GM21576 (cell line): ENCODE measurements around the gene WWOX.

Experiments
- ATAC-seq: cut with Tn5 transposase; IDR thresholded peaks from one replicate; pipeline ENCODE4 v1.9.1; 2021; ENCODE audit warnings: mild to moderate bottlenecking, moderate library complexity; ENCODE audit not compliant: unreplicated experiment

WWOX gene

DNA sequence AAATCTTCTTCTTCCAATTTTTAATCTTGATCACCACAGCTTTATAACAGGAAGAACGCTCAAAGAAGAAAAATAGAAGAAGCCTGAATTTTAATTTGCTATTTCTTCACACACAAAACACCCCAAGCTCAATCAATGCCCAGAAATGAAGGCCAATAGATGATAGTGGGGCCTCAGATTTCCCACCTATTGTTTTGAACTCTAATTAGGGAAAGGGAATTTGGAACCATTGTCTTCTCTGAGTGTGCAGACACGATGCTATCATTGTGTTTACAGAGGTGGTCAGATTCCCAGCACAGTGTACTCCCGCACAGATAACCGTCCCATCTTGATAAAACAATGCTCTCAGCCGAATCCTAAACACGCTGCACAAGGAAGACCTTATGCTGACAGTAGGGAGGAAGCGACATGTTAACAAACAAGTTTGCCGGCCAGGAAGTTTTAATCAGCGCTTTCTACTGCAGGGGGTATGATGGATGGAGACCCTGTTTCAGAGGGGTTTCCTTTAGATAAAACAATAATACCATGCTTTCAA is 816.4 kb downstream of the WWOX start:
- no peak for ATAC-seq

DNA sequence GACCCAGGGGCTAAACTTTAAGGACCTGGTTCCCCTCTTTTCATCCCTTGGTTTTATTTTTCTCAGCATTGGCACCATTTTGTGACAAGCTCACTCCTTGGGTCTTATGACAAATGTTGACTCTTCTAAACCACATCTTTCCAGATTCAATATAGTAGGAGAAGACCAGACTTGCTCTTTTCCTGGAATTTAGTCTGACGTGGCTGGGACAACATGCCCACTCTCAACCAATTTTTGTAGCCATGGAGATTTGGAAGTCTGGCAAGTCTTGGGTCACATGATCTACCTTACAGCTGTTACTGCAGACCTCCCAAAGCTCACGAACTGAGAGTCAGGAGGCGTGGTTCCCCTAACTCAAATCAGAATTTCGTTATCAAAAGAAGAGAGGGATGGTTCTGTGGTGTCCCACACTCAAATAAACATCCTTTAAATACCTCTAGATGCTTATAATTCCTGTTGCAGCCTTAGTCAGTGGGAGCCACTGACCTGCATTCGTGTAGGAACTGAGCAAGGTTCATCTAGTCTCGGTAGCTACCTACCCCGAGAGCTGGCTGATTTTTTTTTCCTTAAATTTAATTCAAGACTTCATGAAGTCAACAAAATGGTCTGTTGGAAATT is 817.6 kb downstream of the WWOX start:
- ATAC-seq: no peak

DNA sequence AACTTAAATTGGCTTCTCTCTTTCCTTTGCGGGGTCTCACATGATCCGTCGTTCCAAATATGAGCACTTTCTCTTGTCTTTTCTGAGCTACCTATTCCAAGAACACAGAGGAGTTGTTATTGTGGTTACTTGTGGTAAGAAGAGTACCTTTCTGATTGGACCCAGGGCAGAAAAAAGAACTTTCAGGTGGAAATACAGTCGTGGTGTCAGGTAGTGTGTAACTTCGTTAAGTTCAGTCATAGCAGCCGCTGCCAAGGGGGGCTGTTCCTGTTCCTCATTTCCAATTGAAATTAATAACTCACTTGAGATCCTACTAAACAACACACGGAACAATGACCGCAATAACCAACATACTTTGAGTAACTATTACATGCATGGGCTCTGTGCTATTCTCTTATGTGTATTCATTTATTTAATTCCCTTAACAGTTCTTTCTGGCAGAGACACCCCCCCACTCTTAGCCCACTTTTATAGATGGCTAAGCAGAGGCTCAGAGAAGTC is 819.4 kb downstream of the WWOX start:
- no peak for ATAC-seq

DNA sequence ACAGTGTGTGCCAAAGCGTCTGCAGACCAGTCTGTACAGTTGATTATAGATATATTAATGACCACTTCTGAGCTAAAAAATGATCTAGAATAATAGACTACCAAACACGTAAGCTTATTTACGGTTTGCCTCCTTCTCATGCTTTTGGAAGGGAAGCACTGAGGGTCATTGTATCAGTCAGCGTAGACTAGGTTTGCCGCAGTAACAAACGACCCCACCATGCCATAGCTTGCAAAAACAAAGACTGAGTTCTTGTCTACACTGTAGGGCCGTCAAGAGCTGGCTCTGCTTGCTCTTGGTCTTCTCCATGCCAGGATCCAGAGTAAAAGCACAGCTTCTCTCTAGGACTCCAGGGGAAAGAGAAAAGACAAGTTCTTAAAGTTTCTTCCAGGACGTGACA is 820.4 kb downstream of the WWOX start:
- no peak for ATAC-seq

DNA sequence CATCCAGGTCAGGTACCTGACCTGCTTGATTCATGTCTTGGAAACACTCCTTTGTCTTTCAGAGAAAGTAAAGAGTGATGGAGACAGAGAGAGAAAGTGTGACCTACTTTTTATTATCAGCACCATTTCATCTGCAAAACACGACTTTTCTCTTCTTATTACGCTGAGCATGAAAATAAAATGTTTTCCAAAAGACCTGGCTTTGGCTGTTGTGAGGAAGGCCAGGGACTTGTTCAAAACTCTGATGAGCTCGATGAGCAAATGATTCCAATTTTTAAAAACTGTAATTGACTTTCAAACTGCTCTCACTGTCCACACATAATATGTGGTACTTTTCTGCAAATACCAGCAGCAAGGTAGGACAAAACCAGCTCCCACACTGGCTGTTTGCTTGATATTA is 821.2 kb downstream of the WWOX start:
- no peak for ATAC-seq

DNA sequence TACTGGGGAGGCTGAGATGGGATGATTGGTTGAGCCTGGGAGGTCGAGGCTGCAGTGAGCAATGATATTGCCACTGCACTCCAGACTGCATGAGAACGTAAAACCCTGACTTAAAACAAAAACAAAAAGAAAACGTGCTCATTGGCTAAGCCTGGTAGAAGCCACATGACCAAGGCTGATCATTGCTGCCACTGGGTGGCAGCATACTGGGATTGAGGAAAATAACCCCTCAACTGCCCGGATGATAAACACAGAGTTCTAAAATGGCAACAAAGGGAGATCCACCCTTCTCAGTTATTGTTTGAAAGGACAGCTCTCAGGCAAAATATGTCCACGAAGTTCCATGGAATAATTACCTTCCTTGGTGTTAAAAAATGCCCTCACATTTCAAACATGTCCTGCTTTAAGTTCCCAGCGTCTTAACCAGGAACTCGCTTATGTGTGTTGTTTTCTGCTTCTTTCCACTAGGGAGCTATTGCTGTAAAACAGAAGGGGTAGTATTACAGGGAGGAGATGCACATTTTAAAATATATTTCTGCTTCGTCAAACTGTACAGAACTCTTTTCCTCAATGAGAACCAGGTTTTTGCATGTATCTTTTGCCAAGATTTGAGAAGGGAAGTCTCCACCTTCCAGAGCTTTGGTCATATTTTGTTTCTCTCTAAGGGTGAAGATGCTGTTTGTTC is 825.8 kb downstream of the WWOX start:
- ATAC-seq: no peak

DNA sequence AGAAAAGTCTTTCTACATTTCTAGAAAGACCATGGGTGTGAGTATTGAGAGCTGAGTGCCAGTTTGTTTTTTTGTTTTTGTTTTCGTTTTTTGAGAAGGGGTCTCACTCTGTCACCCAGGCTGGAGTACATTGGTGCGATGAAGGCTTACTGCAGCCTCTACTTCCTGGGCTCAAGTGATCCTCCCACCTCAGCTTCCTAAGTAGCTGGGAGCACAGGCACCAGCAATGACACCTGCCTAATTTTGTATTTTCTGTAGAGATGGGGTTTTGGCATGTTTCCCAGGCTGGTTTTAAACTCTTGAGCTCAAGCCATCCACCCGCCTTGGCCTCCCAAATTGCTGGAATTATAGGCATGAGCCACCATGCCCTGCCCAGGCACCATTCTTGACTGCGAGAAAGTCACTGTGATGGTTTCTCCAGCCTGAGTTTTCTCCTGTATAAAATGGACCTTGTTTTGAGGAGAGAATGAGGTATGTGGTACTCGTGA is 827.3 kb downstream of the WWOX start:
- no peak for ATAC-seq

DNA sequence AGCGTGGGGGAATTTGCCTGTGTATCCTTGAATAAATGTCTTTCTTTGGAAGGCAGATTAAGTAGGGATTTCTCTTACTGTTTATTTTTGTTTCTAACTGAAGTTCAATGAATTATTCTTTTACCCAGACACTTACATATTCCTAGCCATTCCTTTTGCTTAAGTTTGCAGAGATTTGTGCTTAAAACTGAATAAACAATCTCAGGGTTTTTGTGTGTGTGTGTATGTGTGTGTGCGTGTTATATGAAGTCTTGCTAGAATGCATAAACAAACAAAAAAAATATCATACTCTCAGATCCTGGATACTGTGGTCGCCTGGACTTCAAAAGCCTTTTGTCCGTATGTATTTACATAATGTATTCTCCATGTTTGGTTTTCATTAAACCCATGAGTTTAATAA is 828.3 kb downstream of the WWOX start:
- no peak for ATAC-seq

DNA sequence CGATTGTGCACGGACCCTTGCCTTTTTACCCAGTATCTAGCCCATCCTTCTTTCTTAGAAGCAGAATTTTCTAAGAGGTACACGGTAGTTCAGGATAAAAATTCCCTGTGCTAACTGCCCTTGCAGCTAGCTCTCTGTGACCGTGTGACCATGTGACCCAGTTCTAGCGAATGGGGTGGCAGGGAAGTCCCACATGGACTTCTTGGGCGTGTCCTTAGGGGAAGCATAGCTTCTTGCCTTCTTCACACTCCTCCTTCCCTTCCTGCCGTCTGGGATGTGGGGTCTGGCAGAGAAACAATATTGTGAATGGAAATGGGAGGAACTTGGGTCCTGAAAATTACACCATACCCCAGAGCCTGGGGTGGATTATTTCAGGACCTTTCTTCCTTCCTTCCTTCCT is 830.4 kb downstream of the WWOX start:
- ATAC-seq: no peak

DNA sequence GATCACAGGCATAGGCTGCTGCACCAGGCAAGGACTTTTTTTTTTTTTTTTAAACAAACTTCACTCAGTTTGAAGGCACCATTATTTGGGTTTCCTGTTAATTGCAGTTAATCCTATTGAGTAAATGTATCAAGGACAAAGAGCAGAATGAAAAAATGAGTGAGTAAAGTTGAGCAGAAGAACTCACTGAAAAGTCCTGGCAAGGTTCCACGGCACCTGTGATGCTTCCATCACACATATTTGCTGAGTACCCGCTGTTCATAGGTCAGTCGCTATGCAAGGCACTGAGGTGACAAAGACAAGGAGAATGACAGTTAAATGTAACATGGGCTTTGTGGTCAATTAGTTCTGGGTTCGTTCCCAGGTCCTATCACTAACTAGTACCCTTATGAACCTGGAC is 831.1 kb downstream of the WWOX start:
- no peak for ATAC-seq

DNA sequence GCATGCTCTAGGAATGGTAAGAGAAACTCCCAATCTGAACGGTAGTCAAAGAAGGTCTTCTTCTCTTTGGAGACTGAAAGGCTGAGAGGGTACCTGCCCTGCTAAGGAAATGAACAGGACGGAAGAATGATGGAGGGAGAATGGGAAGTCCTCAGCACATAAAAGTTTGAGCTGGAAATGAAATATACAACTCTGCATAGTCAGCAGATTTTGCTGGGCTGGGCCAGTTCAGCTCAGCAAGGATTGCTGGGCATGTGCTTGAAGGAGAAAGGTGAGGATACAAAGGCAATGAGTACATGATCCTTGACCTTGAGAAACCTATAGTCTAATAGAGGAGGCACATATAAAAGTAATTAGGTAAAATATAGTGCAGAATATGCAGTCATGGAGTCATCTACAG is 831.8 kb downstream of the WWOX start:
- no peak for ATAC-seq

DNA sequence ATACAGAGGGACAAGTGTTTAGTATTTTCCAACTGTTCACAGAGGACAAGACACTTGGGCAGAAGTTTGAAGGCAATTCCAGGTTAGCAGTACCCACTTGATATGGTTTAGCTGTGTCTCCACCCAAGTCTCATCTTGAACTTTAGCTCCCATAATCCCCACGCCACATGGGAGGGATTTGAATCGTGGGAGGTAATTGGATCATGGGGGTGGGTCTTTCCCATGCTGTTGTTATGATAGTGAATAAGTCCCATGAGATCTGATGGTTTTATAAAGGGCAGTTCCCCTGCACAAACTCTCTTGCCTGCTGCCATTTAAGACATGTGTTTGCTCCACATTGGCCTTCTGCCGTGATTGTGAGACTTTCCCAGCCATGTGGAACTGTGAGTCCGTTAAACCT is 832.2 kb downstream of the WWOX start:
- no peak for ATAC-seq

DNA sequence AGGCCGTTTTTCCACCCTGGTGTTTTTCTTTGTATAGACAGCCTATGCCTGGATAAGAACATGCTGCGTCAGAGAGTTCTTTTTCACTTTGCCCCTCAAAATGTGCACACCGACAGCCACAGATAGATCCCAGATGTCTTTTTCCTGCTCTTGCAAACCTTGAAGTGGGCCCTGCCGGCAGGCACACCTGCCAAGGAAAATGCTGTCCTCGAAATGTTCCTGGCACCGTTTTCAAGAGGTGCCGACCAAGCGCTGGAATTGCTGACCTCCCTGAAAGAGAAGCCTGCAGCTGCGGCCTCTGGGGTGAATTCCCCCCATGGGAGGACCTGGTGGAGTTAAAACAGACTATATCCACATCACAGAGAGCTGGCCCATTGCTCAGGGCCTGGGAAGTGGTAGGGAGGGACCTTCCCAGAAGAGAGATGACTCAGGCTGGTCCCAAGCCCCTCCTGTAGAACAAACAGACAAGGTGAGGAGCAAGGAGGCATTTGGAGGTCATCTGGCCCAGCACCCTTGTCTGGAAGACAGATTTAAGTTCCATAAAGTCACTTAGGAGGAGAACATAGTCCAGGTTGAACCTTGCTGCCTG is 833.0 kb downstream of the WWOX start:
- ATAC-seq: no peak

DNA sequence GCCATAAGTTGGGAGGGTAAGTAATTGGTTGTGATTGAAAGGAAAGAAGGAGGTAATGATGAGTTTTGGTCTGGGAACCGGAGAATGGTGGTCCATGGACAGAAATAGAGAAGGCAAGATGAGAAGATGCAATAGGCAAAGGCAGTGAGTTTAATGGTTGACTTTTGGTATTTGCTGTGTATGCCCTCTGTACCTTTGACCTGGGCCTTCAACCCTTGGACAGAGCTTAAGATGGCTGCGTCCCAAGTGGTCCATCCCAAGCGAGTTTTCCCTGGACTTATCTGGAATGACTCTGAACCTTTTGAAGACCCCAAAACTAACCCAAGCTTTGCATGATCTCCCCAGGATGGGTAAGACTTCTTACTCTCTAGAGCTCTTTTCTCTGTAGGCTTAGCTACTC is 836.6 kb downstream of the WWOX start:
- no peak for ATAC-seq

DNA sequence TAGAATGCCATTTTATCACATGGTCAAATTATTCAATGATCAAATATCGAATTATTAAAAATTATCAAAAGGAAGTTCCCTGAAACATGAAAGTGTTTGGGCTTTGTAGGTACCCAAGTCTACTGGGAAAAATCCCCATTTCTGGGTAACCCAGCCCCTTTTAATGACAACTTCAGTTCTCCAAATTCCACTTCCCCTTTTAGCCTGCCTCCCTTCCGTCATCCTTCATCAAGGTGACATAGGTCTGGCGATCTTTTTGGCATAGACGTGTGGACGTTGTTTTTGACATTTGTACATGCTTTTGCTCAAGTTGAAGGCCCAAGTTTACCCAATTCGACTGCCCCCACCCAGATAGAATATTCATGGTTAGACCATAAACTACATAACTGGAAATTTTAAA is 840.1 kb downstream of the WWOX start:
- no peak for ATAC-seq

DNA sequence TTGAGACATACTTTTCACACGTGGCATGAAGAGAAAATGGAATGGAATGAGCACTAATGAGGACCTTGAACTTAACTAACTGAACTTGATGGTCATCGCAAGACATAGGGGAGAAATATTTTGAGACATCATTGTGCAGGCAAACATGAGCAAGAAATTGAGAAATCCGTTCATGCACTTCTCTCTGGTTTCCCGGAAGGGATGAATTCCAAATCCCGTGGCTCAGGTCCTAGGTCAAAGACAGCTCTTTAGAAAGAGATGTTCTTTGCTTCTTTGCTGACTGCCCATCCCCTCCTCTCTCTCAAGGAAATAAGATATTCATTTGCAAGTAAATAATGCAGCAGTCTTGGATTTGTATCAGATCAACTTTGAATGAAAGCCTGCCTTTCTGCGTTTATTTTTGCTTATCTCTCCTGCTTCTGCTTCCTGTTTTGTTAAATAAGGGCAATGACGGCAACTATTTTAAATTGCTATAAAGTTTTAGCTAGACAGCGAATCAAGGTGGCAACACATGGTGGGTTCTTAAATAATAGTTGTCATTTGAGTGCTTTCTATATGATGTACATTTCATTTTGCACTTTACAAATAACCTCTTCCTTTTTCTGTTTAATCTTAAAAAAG is 843.3 kb downstream of the WWOX start:
- no peak for ATAC-seq

DNA sequence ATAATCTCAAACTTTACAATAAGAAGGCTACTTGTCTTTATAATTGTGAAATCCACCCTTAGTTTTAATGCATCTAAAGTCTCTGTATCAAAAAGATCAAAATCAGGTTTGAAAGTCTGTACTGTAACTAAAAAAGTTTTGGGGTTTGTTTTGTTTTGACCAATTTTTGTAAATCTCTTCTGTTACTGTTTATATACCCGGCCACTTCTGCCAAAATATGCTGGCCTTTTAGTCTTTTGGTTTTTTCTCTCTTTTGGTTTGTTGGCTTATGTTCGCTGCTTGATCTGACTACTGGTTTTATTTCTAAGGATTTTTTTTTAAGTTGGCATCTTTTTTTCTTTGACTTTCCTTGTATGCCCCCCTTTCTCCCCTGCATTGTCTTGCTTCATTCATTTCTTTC is 845.9 kb downstream of the WWOX start:
- ATAC-seq: no peak

DNA sequence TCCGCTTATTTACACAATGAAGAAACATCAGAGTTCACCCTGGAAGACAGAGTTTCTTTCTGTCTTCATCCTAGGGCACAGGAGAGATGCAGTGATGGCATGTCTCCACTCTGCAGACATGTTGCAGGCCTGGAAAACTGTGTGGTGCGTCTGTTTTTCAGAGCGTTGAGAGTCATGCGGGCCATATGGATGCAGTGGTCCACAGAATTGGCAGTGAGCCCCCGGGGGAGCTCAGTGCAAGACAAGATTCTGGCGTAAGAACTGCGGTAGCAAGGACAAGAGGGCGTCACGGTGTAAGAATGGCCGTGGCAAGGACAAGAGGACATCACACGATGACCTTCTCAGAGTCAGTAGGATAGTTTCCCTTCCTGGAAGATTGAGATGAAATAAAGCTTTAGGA is 847.1 kb downstream of the WWOX start:
- ATAC-seq: no peak

DNA sequence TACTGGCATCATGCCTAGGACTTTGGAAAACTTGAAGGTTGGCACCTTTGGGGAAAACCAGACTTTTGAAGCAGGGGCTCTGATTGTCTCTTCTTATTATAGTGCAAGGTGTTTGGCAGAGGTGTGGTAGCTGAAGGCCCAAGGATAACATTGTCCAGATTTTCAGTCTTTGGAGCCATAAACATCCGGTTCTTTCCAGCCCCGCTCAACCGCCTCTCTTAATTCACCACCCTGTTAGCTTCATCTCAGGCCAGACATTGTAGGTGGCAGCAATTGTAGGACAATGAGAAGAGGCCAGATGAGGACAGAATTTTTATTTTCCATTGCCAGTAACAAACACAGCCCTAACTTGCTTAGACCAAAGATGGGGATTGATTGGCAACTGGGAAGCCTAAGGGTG is 851.3 kb downstream of the WWOX start:
- no peak for ATAC-seq

DNA sequence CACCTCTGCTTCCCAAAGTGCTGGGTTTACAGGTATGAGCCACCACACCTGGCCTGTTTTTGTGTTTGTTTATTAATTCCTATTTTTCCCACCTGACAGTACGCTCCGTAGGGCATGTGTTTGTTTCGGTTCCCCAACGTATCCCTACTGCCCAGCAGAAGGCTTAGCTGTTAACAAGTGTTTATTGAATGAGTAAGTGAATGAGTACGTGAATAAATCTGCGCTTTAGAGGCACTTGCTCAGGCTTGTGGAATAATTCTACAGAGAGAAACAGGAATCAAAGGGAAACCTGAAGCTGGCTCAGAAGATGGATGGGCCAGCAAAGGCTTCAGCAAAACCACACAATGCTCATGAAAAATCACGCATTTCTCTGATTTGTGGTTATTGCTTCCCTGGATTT is 853.2 kb downstream of the WWOX start:
- no peak for ATAC-seq

DNA sequence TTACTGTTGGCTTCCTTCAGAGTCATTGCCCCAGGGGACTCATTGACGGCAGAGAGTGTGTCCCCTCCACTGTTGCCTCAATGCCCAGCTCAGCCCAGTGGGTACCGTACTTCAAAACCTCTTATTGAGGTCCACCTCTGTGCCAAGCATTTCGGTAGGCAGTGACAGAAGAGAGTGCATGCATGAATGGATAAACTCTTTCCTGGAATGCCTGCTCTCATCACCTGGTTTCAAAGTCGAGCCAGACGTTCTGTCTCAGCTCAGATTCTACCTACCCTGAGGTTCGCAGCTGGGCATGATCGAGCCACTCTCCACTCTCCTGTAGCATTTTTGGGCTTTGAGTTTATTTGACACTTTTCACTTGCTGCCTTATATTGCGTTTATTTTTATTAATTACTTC is 854.1 kb downstream of the WWOX start:
- no peak for ATAC-seq

DNA sequence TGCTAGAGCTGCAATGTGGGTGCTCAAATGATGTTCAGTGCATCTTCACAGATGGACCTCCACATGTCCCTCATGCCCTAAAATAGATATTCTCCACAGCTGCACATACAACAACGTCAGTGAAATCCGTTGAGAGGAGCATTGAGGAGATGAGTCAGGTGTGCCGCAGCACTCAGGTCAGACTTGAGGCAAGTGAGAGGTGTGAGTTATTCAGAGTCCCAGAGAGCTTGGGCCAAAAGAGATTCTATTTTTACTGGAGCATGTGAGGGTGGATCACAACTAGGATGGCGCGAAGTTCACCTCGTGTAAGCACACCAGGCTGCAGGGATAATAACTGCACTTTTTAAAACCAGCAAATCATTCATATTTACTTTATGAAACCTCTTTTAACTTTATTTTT is 855.8 kb downstream of the WWOX start:
- no peak for ATAC-seq
